C4-2B (cell line): ENCODE data around the gene CHRDL2.

ENCODE experiments used
- CTCF ChIP-seq: fragments of 450-650 bp; conservative IDR thresholded peaks from 2 replicates; pipeline ENCODE4 v1.5.1; 2017; ENCODE audit warnings: mild to moderate bottlenecking
- ZFX ChIP-seq: fragments of 450-650 bp; IDR thresholded peaks from 2 replicates; pipeline ENCODE4 v1.6.1; 2017

GRCh38 chr11:74679513-74679865 is 51.7 kb downstream of the CHRDL2 start:
- TF ChIP-seq CTCF = no peak
- TF ChIP-seq ZFX = no peak
